Measurements from ENCODE around the gene SLC10A7.

The SLC10A7 gene

GRCh38 chr4:146488495-146489174, 33.1 kb downstream of the SLC10A7 start:
- H3K9ac ChIP-seq (ENCODE audit: low read length), result no peak overlapping the region
- H3K9me3 ChIP-seq (ENCODE audit: control insufficient read depth, low read length), result no peaks in the 10 kb centered on the region
- H3K4me1 ChIP-seq (ENCODE audit: control insufficient read depth, insufficient read depth, low read length), result no peaks in the 10 kb centered on the region

GRCh38 chr4:146486565-146486964, 35.2 kb downstream of the SLC10A7 start:
- Histone ChIP-seq H3K4me1 (ENCODE audit: control insufficient read depth, insufficient read depth, low read length) (no peaks in the 10 kb centered on the region), H3K9ac (ENCODE audit: low read length) (no peak overlapping the region), H3K4me3 (ENCODE audit: low read length) (no peak overlapping the region), H3K9me3 (ENCODE audit: control insufficient read depth, low read length) (peaks cover 4% of the 10 kb centered on the region), H3K27me3 (ENCODE audit: control insufficient read depth, insufficient read depth, low read length) (no peaks in the 10 kb centered on the region), H3K36me3 (ENCODE audit: control insufficient read depth, insufficient read depth, low read length) (no peaks in the 10 kb centered on the region)

More at GRCh38 chr4:146488495-146489174, 33.1 kb downstream of the SLC10A7 start:
- Histone ChIP-seq H3K36me3 (ENCODE audit: control insufficient read depth, insufficient read depth, low read length) (no peaks in the 10 kb centered on the region), H3K27me3 (ENCODE audit: control insufficient read depth, insufficient read depth, low read length) (no peaks in the 10 kb centered on the region), H3K4me3 (ENCODE audit: low read length) (no peak overlapping the region)

GRCh38 chr4:146485968-146486367, 35.8 kb downstream of the SLC10A7 start:
- H3K36me3 ChIP-seq (ENCODE audit: control insufficient read depth, insufficient read depth, low read length), result no peaks in the 10 kb centered on the region
- peaks cover 4% of the 10 kb centered on the region for H3K9me3 ChIP-seq (ENCODE audit: control insufficient read depth, low read length)
- no peaks in the 10 kb centered on the region for H3K4me1 ChIP-seq (ENCODE audit: control insufficient read depth, insufficient read depth, low read length)
- H3K27me3 ChIP-seq (ENCODE audit: control insufficient read depth, insufficient read depth, low read length), result no peaks in the 10 kb centered on the region
- no peak overlapping the region for H3K4me3 ChIP-seq (ENCODE audit: low read length)
- H3K9ac ChIP-seq (ENCODE audit: low read length), result no peak overlapping the region

GRCh38 chr4:146482788-146483187, 39.0 kb downstream of the SLC10A7 start:
- H3K36me3 ChIP-seq (ENCODE audit: control insufficient read depth, insufficient read depth, low read length), result no peaks in the 10 kb centered on the region
- H3K4me3 ChIP-seq (ENCODE audit: low read length), result no peak overlapping the region
- H3K9me3 ChIP-seq (ENCODE audit: control insufficient read depth, low read length), result peaks cover 4% of the 10 kb centered on the region
- H3K9ac ChIP-seq (ENCODE audit: low read length), result no peak overlapping the region
- no peaks in the 10 kb centered on the region for H3K27me3 ChIP-seq (ENCODE audit: control insufficient read depth, insufficient read depth, low read length)
- no peaks in the 10 kb centered on the region for H3K4me1 ChIP-seq (ENCODE audit: control insufficient read depth, insufficient read depth, low read length)

- no peak overlapping the region for H3K9ac ChIP-seq (ENCODE audit: low read length)
- H3K4me1 ChIP-seq (ENCODE audit: control insufficient read depth, insufficient read depth, low read length), result no peaks in the 10 kb centered on the region
- H3K9me3 ChIP-seq (ENCODE audit: control insufficient read depth, low read length), result peaks cover 4% of the 10 kb centered on the region
- H3K36me3 ChIP-seq (ENCODE audit: control insufficient read depth, insufficient read depth, low read length), result no peaks in the 10 kb centered on the region
- no peak overlapping the region for H3K4me3 ChIP-seq (ENCODE audit: low read length)
- no peaks in the 10 kb centered on the region for H3K27me3 ChIP-seq (ENCODE audit: control insufficient read depth, insufficient read depth, low read length)
Observed at GRCh38 chr4:146481246-146481645, 40.5 kb downstream of the SLC10A7 start.

- H3K36me3 ChIP-seq (ENCODE audit: control insufficient read depth, insufficient read depth, low read length), result no peaks in the 10 kb centered on the region
- H3K9me3 ChIP-seq (ENCODE audit: control insufficient read depth, low read length), result peaks cover 4% of the 10 kb centered on the region
- no peaks in the 10 kb centered on the region for H3K4me1 ChIP-seq (ENCODE audit: control insufficient read depth, insufficient read depth, low read length)
- H3K9ac ChIP-seq (ENCODE audit: low read length), result no peak overlapping the region
- H3K27me3 ChIP-seq (ENCODE audit: control insufficient read depth, insufficient read depth, low read length), result no peaks in the 10 kb centered on the region
- no peak overlapping the region for H3K4me3 ChIP-seq (ENCODE audit: low read length)
Observed at GRCh38 chr4:146478009-146478408, 43.7 kb downstream of the SLC10A7 start.

- Histone ChIP-seq H3K27me3 (ENCODE audit: control insufficient read depth, insufficient read depth, low read length) (no peaks in the 10 kb centered on the region), H3K9ac (ENCODE audit: low read length) (no peak overlapping the region), H3K36me3 (ENCODE audit: control insufficient read depth, insufficient read depth, low read length) (no peaks in the 10 kb centered on the region)
Observed at GRCh38 chr4:146477054-146477453, 44.7 kb downstream of the SLC10A7 start.

GRCh38 chr4:146472404-146472803, 49.3 kb downstream of the SLC10A7 start:
- H3K4me3 ChIP-seq (ENCODE audit: low read length), result no peak overlapping the region
- no peaks in the 10 kb centered on the region for H3K27me3 ChIP-seq (ENCODE audit: control insufficient read depth, insufficient read depth, low read length)
- no peaks in the 10 kb centered on the region for H3K9me3 ChIP-seq (ENCODE audit: control insufficient read depth, low read length)
- no peak overlapping the region for H3K9ac ChIP-seq (ENCODE audit: low read length)
- no peaks in the 10 kb centered on the region for H3K36me3 ChIP-seq (ENCODE audit: control insufficient read depth, insufficient read depth, low read length)
- H3K4me1 ChIP-seq (ENCODE audit: control insufficient read depth, insufficient read depth, low read length), result no peaks in the 10 kb centered on the region

More at GRCh38 chr4:146477054-146477453, 44.7 kb downstream of the SLC10A7 start:
- Histone ChIP-seq H3K9me3 (ENCODE audit: control insufficient read depth, low read length) (no peaks in the 10 kb centered on the region), H3K4me1 (ENCODE audit: control insufficient read depth, insufficient read depth, low read length) (no peaks in the 10 kb centered on the region), H3K4me3 (ENCODE audit: low read length) (no peak overlapping the region)

GRCh38 chr4:146470604-146471003, 51.1 kb downstream of the SLC10A7 start:
- no peaks in the 10 kb centered on the region for H3K9me3 ChIP-seq (ENCODE audit: control insufficient read depth, low read length)
- H3K4me1 ChIP-seq (ENCODE audit: control insufficient read depth, insufficient read depth, low read length), result no peaks in the 10 kb centered on the region
- H3K27me3 ChIP-seq (ENCODE audit: control insufficient read depth, insufficient read depth, low read length), result no peaks in the 10 kb centered on the region
- H3K9ac ChIP-seq (ENCODE audit: low read length), result no peak overlapping the region
- no peak overlapping the region for H3K4me3 ChIP-seq (ENCODE audit: low read length)
- no peaks in the 10 kb centered on the region for H3K36me3 ChIP-seq (ENCODE audit: control insufficient read depth, insufficient read depth, low read length)

GRCh38 chr4:146469022-146469421, 52.7 kb downstream of the SLC10A7 start:
- no peaks in the 10 kb centered on the region for H3K4me1 ChIP-seq (ENCODE audit: control insufficient read depth, insufficient read depth, low read length)
- H3K9ac ChIP-seq (ENCODE audit: low read length), result no peak overlapping the region
- no peaks in the 10 kb centered on the region for H3K9me3 ChIP-seq (ENCODE audit: control insufficient read depth, low read length)
- H3K27me3 ChIP-seq (ENCODE audit: control insufficient read depth, insufficient read depth, low read length), result no peaks in the 10 kb centered on the region
- no peak overlapping the region for H3K4me3 ChIP-seq (ENCODE audit: low read length)
- no peaks in the 10 kb centered on the region for H3K36me3 ChIP-seq (ENCODE audit: control insufficient read depth, insufficient read depth, low read length)

- Histone ChIP-seq H3K9ac (ENCODE audit: low read length) (no peak overlapping the region), H3K4me3 (ENCODE audit: low read length) (no peak overlapping the region), H3K9me3 (ENCODE audit: control insufficient read depth, low read length) (no peaks in the 10 kb centered on the region), H3K4me1 (ENCODE audit: control insufficient read depth, insufficient read depth, low read length) (no peaks in the 10 kb centered on the region), H3K27me3 (ENCODE audit: control insufficient read depth, insufficient read depth, low read length) (no peaks in the 10 kb centered on the region), H3K36me3 (ENCODE audit: control insufficient read depth, insufficient read depth, low read length) (no peaks in the 10 kb centered on the region)
Observed at GRCh38 chr4:146465628-146466027, 56.1 kb downstream of the SLC10A7 start.

GRCh38 chr4:146462251-146462650, 59.5 kb downstream of the SLC10A7 start:
- H3K36me3 ChIP-seq (ENCODE audit: control insufficient read depth, insufficient read depth, low read length), result no peaks in the 10 kb centered on the region
- H3K27me3 ChIP-seq (ENCODE audit: control insufficient read depth, insufficient read depth, low read length), result no peaks in the 10 kb centered on the region
- H3K4me3 ChIP-seq (ENCODE audit: low read length), result no peak overlapping the region
- no peaks in the 10 kb centered on the region for H3K9me3 ChIP-seq (ENCODE audit: control insufficient read depth, low read length)
- H3K9ac ChIP-seq (ENCODE audit: low read length), result no peak overlapping the region
- H3K4me1 ChIP-seq (ENCODE audit: control insufficient read depth, insufficient read depth, low read length), result no peaks in the 10 kb centered on the region

GRCh38 chr4:146458594-146458993, 63.1 kb downstream of the SLC10A7 start:
- H3K9me3 ChIP-seq (ENCODE audit: control insufficient read depth, low read length), result no peaks in the 10 kb centered on the region
- no peaks in the 10 kb centered on the region for H3K4me1 ChIP-seq (ENCODE audit: control insufficient read depth, insufficient read depth, low read length)
- no peaks in the 10 kb centered on the region for H3K36me3 ChIP-seq (ENCODE audit: control insufficient read depth, insufficient read depth, low read length)
- H3K27me3 ChIP-seq (ENCODE audit: control insufficient read depth, insufficient read depth, low read length), result no peaks in the 10 kb centered on the region
- H3K4me3 ChIP-seq (ENCODE audit: low read length), result no peak overlapping the region
- no peak overlapping the region for H3K9ac ChIP-seq (ENCODE audit: low read length)

All from mucosa of stomach (tissue), 1 donor.